ENCODE measurements around the gene PTPRN2. TPM values are rescaled to one million over a fixed set of nuclear protein-coding genes. Genes with fewer than 3 reads are reported as not detected.

PTPRN2 gene
- total and polyA plus RNA-seq, 8 donors = 4.9 to 136 (median 46.8) TPM

GRCh38 chr7:157634401-157635147 is 953.0 kb downstream of the PTPRN2 start:
- TF ChIP-seq POLR2A (IDR thresholded peaks at IDR 0.05) (no peak), POLR2AphosphoS5 (IDR thresholded peaks at IDR 0.05) (no peak), EP300 (IDR thresholded peaks at IDR 0.05) (no peak), CTCF (IDR thresholded peaks at IDR 0.05) (no peak)
- DNase-seq = no peak
- WGBS, 5 donors = 91 to 95% (median 94%) methylated on average over 24 of the region's 24 CpGs
- Histone ChIP-seq H3K27ac (no peak overlapping the region), H3K27me3 (peaks cover 0 to 6% (median 0%) of the 10 kb centered on the region in 3 donors), H3K4me3 (no peak overlapping the region), H3K36me3 (no peaks in the 10 kb centered on the region), H3K9me3 (peaks cover 0 to 5% (median 2%) of the 10 kb centered on the region in 4 donors), H3K4me1 (no peaks in the 10 kb centered on the region)
- intact Hi-C loops (cut with DNase I; ENCODE audit: low total_unique reads) = no loop called here

- no peak overlapping the region for H3K4me3 ChIP-seq
- 79 to 86% (median 80%) methylated on average over 21 of the region's 21 CpGs for WGBS, 5 donors
- no peak for DNase-seq
- H3K36me3 ChIP-seq = peaks cover 0 to 2% (median 0%) of the 10 kb centered on the region in 4 donors
- H3K4me1 ChIP-seq = no peaks in the 10 kb centered on the region
- intact Hi-C loops (cut with DNase I; ENCODE audit: low total_unique reads) = no loop called here
- TF ChIP-seq POLR2AphosphoS5 (IDR thresholded peaks at IDR 0.05) = no peak
- no peak for TF ChIP-seq EP300 (IDR thresholded peaks at IDR 0.05)
- TF ChIP-seq POLR2A (IDR thresholded peaks at IDR 0.05) = no peak
- no peak for TF ChIP-seq CTCF (IDR thresholded peaks at IDR 0.05)
- no peaks in the 10 kb centered on the region for H3K9me3 ChIP-seq
- H3K27ac ChIP-seq = no peak overlapping the region
- peaks cover 0 to 6% (median 0%) of the 10 kb centered on the region in 3 donors for H3K27me3 ChIP-seq
Measured at GRCh38 chr7:157633465-157634185, 954.0 kb downstream of the PTPRN2 start.

- no peak overlapping the region for H3K4me3 ChIP-seq
- no peak for DNase-seq
- H3K9me3 ChIP-seq = no peaks in the 10 kb centered on the region
- WGBS, 5 donors = 75 to 88% (median 85%) methylated on average over 16 of the region's 16 CpGs
- peaks cover 0 to 6% (median 0%) of the 10 kb centered on the region in 3 donors for H3K27me3 ChIP-seq
- no peak for TF ChIP-seq POLR2AphosphoS5 (IDR thresholded peaks at IDR 0.05)
- TF ChIP-seq POLR2A (IDR thresholded peaks at IDR 0.05) = no peak
- TF ChIP-seq CTCF (IDR thresholded peaks at IDR 0.05) = no peak
- no peak for TF ChIP-seq EP300 (IDR thresholded peaks at IDR 0.05)
- intact Hi-C loops (cut with DNase I; ENCODE audit: low total_unique reads) = no loop called here
- H3K36me3 ChIP-seq = peaks cover 0 to 6% (median 0%) of the 10 kb centered on the region in 4 donors
- H3K4me1 ChIP-seq = no peaks in the 10 kb centered on the region
- H3K27ac ChIP-seq = no peak overlapping the region
Measured at GRCh38 chr7:157630301-157630853, 957.2 kb downstream of the PTPRN2 start.

GRCh38 chr7:157628456-157628855 is 959.2 kb downstream of the PTPRN2 start:
- H3K27ac ChIP-seq = no peak overlapping the region
- no peak for TF ChIP-seq EP300 (IDR thresholded peaks at IDR 0.05)
- H3K36me3 ChIP-seq = peaks cover 0 to 6% (median 0%) of the 10 kb centered on the region in 4 donors
- 92 to 96% (median 93%) methylated on average over 12 of the region's 12 CpGs for WGBS, 5 donors
- intact Hi-C loops (cut with DNase I; ENCODE audit: low total_unique reads) = no loop called here
- DNase-seq = no peak
- H3K9me3 ChIP-seq = no peaks in the 10 kb centered on the region
- peaks cover 0 to 1% (median 0%) of the 10 kb centered on the region in 3 donors for H3K27me3 ChIP-seq
- no peaks in the 10 kb centered on the region for H3K4me1 ChIP-seq
- no peak overlapping the region for H3K4me3 ChIP-seq
